Middle frontal gyrus (tissue), 1 donor: ENCODE results near the gene GABRR1.
"Not testable (repeated sequence)": the region's sequence is repeated elsewhere in the genome, so short reads cannot be mapped to it uniquely, and the experiment has no call there.

Source experiments
- DNase-seq: peaks from one replicate; pipeline ENCODE4 v3.0.0-alpha.2; 2015; ENCODE audit warnings: low spot score; ENCODE audit errors: extremely low spot score

GABRR1 gene

DNA sequence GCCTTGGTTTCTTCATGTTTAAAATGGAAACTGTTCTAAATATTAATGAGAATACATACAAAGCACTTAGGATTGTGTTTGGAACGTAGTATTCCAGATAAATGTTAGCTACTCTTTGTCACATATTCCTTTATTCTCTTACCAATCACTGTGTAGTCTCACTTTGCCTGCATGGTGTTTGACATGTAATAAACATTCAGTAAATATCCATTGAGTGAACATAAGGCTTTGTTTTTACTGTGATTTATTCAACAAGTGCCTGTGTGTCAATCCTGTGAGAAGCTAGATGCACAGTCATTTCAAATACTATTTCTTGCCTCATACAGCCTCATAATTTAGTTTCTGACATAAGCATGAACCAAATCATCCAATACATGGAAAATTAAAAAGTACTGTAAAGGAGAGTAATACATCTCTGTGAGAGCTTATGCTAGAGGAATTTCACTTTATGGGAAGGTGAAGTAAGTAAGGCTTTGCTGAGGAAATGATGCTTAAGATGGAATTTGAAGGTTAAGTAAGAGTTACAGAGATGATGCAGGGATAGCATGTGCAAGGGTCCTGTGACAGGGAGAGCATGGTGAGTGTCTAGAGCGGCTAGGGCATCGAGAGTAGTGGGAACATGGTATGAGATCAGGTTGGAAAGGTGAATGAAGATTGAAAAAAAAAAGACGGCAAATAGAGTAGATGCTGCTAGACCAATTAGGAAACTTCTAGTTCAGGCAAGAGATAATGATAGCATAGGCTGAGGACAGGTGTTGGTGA, 56.6 kb downstream of the GABRR1 start:
- no peak for DNase-seq

GRCh38 chr6:89154131-89154530, 63.0 kb downstream of the GABRR1 start:
- no peak for DNase-seq

GRCh38 chr6:89148016-89148750, 69.0 kb downstream of the GABRR1 start:
- DNase-seq = no peak

- no peak for DNase-seq
These were observed 70.1 kb downstream of the GABRR1 start for GRCh38 chr6:89146718-89147700.

DNA sequence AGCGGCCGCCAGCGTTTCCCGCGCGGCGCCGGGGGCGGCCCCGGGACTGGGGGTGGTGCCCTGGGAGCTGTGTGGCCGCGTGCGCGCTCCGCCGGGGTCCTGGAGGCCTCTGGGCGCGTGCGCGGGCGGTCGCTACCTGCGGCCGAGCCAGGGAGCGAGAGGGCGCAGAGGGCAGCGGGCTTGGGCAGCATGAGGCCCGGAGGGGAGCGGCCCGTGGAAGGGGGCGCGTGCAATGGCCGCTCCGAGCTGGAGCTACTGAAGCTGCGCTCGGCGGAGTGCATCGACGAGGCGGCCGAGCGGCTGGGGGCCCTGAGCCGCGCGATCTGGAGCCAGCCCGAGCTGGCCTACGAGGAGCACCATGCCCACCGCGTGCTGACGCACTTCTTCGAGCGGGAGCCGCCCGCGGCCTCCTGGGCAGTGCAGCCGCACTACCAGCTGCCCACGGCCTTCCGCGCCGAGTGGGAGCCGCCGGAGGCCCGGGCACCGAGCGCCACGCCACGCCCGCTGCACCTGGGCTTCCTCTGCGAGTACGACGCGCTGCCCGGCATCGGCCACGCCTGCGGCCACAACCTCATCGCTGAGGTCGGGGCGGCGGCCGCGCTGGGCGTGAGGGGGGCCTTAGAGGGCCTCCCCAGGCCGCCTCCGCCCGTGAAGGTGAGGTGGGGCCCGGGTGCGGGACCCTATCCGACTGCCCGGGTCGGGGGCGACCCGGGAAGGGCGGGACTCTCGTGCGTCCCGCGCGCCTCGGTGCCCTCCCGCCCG, 71.0 kb downstream of the GABRR1 start, which contains the start of gene PM20D2:
Gene PM20D2, plus strand, starts transcription at position 100 of the 762 bp plus-strand sequence. Its CDS starts 90 bp downstream, at position 190.
- DNase-seq = no peak

GRCh38 chr6:89145091-89145955, 71.8 kb downstream of the GABRR1 start:
- no peak for DNase-seq

DNA sequence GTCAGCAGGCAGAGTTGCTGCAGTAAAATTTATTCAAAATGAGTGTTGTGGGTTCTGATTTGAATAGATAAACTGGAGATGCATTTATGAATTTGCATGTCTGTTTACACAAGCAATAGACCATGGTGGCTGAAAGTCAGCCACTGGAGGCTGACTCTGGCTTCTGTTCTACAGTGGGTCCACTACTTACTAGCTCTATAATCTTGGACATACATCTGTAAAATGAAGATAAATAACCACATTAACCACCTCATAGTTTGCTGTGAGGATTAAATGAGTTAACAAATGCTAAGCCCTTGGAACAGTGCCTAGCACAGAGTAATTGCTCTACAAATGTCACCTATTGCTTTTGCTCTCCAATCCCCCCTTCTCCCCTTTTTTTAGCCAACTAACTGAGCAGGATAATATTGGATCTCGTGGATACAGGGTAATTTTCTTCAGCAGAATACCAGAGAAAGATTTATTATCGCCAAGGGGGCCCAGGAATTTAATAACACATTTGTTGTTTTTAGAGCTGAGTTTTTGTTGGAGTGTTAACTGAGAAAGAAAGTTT, 72.7 kb downstream of the GABRR1 start:
- no peak for DNase-seq

- no peak for DNase-seq
These were observed 76.6 kb downstream of the GABRR1 start for GRCh38 chr6:89140347-89141156.

DNA sequence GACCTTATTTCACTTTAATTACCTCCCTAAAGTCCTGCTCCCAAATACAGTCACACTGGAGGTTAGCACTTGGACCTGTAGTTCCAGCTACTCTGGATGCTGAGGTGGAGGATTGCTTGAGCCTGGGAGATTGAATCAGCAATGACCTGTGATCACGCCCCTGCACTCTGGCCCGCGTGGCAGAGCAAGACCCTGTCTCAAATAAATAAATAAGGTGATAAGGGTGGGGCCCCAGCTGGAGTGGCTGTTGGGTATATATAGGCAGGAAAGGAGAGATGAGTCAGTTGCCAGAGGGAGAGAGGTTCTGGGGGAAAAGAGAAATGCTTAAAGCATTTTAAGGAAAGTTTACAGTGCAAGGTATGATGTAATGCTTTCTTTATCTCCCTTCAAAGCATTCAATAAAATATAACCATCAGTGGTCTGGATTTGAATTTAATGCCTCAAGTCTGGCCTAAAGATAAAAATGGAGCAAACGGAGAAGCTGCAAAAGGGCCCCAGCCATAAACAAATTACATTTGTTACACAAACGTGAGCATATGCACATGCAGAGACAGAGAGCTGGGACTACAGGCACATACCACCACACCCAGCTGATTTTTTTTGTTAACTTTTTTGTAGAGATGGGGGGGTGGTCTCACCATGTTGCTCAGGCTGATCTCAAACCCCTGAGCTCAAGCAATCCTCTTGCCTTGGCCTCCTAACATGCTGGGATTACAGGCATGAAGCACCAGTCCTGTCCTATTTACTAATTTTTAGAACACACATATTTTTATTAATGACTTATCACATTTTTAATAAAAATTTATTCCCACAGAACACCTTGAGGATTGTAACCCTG, 77.4 kb downstream of the GABRR1 start:
- no peak for DNase-seq

DNA sequence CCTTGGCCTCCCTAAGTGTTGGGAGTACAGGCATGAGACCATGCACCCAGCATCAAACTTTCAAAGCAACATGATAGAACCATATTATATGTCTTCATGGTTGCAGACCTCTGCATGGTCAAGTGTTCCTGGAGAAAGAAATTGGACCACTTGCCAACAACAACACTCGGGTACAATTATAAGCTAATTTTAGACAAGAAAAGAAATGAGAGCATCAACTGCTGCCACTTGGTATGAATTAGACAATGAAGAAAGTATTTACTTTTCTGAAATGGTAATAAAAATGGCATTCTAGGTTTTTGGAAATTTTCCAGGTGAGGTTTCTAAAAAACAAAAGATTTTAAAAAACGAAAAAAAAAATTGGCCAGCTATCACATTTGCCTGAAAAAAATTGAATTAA, 79.0 kb downstream of the GABRR1 start:
- no peak for DNase-seq

DNA sequence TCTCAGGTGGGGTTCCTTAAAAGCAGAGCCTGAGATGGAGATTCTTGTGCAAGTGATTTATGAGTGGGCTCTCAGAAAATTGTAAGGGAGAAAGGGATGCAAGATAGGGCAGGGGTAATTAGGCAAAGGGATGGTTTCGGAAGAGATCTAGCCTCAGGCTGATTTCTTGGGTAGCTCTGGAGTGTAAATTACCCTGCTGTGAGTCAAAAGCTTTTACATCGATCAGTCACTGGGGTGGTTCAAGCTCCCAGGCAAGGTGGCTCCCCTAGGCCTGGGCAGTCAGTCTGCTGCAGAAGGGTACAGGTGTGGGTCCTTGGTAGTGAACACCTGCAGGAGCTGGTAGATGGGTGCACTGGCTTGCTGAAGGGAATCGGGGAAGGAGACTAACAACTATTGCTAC, 82.4 kb downstream of the GABRR1 start:
- no peak for DNase-seq

DNA sequence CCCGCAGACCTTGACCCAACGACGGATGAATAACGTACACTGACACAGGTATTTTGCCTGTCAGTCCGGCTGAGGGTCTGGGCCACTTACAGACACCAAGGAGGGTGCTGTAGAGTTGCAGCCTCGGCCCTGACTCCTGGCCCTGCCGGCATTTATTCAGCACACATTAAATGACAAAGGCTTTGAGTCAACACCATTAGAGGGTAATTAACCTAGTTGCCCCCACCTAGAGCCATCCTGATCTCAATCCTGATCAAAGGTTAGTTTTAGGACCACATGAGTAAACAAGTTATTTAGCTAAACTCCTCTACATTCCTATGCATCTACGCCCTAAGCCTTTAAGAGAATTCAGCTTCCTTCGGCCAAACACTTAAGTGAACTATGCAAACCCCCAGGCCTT, 83.2 kb downstream of the GABRR1 start:
- DNase-seq = no peak

DNA sequence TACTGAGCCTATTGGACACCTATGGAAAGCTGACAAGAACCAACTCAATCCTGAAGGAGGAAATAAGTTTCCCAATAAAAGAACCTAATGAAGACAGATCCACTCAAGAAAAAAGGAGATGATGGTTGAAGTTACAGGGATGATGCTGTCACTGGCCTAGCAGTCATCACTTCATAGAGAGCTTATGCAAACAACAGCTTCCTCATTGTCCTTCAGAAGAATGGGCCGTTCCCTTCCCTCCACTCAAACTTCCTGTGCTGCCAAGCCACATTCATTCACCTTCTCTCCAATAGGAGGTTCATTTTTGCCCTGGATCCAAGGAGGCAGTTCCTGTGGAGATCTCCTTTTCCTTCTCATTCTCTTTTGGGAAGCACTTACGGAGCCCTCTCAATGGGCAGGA, 85.1 kb downstream of the GABRR1 start:
- DNase-seq = no peak

- no peak for DNase-seq
These were observed 85.6 kb downstream of the GABRR1 start for GRCh38 chr6:89131599-89131998.

DNA sequence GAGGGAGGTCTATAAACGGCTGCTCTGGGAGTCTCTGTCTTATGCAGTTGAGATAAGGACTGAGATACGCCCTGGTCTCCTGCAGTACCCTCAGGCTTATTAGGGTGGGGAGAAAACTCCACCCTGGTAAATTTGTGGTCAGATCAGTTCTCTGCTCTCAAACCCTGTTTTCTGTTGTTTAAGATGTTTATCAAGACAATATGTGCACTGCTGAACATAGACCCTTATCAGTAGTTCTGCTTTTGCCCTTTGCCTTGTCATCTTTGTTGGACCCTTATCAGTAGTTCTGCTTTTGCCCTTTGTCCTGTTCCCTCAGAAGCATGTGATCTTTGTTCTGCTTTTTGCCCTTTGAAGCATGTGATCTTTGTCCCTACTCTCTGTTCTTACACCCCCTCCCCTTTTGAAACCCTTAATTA, 88.9 kb downstream of the GABRR1 start:
- not testable (repeated sequence) for DNase-seq
